ENCODE results near the gene NUFIP2.
A peak's percentile ranks its signal among the peaks of the same experiment; 100 is the strongest.

NUFIP2 gene

DNA sequence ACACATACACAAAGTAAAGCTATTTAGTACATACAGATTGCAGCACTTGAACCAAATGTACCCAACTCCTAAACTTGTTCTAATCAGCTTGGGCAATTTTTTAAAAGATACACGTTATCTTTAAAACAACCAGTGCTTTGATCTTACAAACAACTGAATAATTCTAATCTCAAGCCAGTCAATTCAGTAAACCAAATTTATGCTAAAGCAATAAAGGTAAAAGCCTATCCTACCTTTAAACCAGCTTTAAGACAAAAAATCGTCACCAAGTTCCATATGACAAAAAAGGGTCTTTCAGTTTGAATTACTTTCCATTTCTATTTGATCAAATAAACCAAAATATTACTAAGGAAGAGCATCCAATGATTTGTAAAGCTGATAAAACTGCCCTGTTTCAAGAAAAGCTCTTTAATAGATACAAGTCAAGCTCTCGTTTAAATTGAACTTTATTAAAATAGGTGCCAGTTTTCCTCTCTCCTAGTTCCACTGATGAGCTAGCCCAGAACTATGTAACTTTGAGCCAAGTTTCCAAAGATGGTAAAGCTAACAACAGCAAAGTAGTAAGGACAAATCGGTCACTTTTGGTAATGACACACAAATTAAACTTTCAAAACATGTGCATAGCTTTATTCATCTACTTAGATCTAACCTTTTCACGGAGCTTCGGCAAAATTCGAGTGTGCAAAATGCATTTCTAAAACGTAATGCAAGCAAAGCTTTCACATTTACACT lies 37.0 kb downstream of the NUFIP2 start (continued):
- TF ChIP-seq TCF4 (CRISPR knock-in tag; IDR thresholded peaks at IDR 0.05; ENCODE audit: borderline replicate concordance) (no peak), SNAI2 (CRISPR knock-in tag; IDR thresholded peaks at IDR 0.05) (no peak), ZC3H10 (CRISPR knock-in tag; IDR thresholded peaks at IDR 0.05) (no peak), PPARA (CRISPR knock-in tag; IDR thresholded peaks at IDR 0.05; ENCODE audit: borderline replicate concordance) (no peak)
- TF ChIP-seq, protein P1, sequence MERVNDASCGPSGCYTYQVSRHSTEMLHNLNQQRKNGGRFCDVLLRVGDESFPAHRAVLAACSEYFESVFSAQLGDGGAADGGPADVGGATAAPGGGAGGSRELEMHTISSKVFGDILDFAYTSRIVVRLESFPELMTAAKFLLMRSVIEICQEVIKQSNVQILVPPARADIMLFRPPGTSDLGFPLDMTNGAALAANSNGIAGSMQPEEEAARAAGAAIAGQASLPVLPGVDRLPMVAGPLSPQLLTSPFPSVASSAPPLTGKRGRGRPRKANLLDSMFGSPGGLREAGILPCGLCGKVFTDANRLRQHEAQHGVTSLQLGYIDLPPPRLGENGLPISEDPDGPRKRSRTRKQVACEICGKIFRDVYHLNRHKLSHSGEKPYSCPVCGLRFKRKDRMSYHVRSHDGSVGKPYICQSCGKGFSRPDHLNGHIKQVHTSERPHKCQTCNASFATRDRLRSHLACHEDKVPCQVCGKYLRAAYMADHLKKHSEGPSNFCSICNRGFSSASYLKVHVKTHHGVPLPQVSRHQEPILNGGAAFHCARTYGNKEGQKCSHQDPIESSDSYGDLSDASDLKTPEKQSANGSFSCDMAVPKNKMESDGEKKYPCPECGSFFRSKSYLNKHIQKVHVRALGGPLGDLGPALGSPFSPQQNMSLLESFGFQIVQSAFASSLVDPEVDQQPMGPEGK (CRISPR knock-in tag; IDR thresholded peaks at IDR 0.05; ENCODE audit: borderline replicate concordance): no peak

DNA sequence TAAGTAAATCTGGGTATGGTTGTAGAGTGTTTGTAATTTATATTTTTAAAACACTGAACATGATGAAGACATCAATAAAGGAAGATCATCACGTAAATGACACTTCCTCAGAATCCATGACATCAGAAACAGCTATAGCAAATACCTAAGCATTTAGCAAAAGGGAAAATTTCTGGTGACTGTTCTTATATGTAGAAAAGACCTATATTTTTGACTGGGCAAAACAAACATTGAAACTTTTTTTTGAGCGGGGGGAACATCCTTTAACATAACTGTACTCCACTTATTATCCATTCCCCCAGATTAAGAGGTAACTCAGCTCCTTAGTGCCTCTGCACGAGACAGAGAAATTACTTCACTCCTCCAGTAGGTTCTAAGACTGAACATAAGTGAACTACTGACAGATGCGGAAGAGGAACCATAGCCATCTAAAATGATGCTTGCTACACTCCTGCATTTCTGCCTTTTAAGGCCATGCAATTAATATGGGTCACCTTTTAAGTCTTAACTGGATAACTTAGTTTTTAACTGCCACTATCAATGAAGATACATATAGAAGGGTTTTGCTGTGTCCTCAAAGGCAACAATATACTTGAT lies 37.9 kb downstream of the NUFIP2 start:
- no peak for ATAC-seq

DNA sequence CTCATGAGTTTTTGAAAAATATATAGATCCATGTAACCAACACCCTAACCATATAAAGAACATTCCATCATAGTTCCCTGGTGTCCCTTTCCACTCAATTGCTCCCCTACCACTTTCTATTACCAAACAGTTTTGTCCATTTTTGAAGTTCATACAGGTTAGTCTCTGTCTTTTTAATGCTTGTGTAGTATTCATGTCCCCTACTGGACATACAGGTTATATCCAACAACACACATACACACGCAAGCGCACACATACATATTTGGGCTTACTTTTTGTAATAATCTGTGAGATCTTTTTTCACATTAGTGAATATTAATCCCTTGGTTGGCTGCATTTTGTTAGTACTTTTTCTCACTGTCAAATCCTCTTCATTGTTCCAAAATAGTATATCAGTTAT lies 40.9 kb downstream of the NUFIP2 start:
- TF ChIP-seq SNAI2 (CRISPR knock-in tag; IDR thresholded peaks at IDR 0.05) (no peak), TOX (CRISPR knock-in tag; IDR thresholded peaks at IDR 0.05; ENCODE audit: borderline replicate concordance) (no peak), ZC3H10 (CRISPR knock-in tag; IDR thresholded peaks at IDR 0.05) (no peak), CSDC2 (CRISPR knock-in tag; IDR thresholded peaks at IDR 0.05) (no peak), ISL1 (CRISPR knock-in tag; IDR thresholded peaks at IDR 0.05) (no peak), PPARA (CRISPR knock-in tag; IDR thresholded peaks at IDR 0.05; ENCODE audit: borderline replicate concordance) (no peak), ARNTL (CRISPR knock-in tag; IDR thresholded peaks at IDR 0.05; ENCODE audit: borderline replicate concordance, low read depth) (no peak), GLIS3 (CRISPR knock-in tag; IDR thresholded peaks at IDR 0.05) (no peak), OSR1 (CRISPR knock-in tag; IDR thresholded peaks at IDR 0.05) (no peak)
- TF ChIP-seq, protein P1 (CRISPR knock-in tag; IDR thresholded peaks at IDR 0.05; ENCODE audit: borderline replicate concordance): no peak
- TF ChIP-seq, protein P2, sequence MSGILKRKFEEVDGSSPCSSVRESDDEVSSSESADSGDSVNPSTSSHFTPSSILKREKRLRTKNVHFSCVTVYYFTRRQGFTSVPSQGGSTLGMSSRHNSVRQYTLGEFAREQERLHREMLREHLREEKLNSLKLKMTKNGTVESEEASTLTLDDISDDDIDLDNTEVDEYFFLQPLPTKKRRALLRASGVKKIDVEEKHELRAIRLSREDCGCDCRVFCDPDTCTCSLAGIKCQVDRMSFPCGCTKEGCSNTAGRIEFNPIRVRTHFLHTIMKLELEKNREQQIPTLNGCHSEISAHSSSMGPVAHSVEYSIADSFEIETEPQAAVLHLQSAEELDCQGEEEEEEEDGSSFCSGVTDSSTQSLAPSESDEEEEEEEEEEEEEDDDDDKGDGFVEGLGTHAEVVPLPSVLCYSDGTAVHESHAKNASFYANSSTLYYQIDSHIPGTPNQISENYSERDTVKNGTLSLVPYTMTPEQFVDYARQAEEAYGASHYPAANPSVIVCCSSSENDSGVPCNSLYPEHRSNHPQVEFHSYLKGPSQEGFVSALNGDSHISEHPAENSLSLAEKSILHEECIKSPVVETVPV (CRISPR knock-in tag; IDR thresholded peaks at IDR 0.05): no peak
- no peak for ATAC-seq

More for the DNA sequence above, 37.9 kb downstream of the NUFIP2 start:
- TF ChIP-seq GLIS3 (CRISPR knock-in tag; IDR thresholded peaks at IDR 0.05): no peak
- no peak for TF ChIP-seq RARB (CRISPR knock-in tag; IDR thresholded peaks at IDR 0.05)
- no peak for TF ChIP-seq ZFP3 (CRISPR knock-in tag; IDR thresholded peaks at IDR 0.05)
- TF ChIP-seq, protein P1 (CRISPR knock-in tag; IDR thresholded peaks at IDR 0.05; ENCODE audit: borderline replicate concordance): no peak

DNA sequence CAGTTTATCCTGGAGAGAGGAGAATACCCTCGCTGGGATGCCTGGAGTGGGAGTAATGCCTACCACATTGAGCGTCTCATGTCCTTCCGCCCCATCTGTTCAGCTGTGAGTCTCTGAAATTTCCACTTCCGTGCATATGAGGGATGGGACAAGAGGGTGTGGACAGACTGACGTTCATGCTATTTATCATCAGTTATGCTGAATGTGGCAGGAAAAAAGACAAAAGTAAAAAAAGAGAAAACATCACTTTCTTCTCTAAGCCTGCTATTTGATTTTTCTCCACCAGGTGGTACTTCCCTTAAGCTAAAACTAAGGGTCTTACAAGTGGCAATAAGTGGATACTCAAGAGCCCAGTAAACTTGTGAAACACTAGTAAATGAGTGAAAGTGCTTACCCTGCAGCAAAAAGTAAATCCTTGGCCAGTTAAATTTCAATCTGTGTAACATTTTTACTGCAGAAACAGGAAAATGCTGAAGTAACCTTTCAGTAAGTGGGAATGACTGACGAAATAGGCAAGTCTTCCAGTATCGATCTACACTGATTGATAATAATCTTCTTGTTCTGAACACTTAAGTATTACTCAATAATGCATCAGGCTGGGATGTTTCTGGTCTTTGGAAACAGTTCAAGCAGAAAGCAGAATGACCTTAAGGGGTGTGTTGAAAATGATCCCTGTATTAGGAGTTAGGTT lies 41.7 kb downstream of the NUFIP2 start:
- ATAC-seq: peak; percentile 50
- no peak for TF ChIP-seq ZNF70 (CRISPR knock-in tag; IDR thresholded peaks at IDR 0.05)
- TF ChIP-seq, protein P3, sequence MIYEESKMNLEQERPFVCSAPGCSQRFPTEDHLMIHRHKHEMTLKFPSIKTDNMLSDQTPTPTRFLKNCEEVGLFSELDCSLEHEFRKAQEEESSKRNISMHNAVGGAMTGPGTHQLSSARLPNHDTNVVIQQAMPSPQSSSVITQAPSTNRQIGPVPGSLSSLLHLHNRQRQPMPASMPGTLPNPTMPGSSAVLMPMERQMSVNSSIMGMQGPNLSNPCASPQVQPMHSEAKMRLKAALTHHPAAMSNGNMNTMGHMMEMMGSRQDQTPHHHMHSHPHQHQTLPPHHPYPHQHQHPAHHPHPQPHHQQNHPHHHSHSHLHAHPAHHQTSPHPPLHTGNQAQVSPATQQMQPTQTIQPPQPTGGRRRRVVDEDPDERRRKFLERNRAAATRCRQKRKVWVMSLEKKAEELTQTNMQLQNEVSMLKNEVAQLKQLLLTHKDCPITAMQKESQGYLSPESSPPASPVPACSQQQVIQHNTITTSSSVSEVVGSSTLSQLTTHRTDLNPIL (CRISPR knock-in tag; IDR thresholded peaks at IDR 0.05; ENCODE audit: low read depth): no peak
- no peak for TF ChIP-seq ZFP30 (CRISPR knock-in tag; IDR thresholded peaks at IDR 0.05)
- TF ChIP-seq ZC3H10 (CRISPR knock-in tag; IDR thresholded peaks at IDR 0.05): no peak
- TF ChIP-seq OSR1 (CRISPR knock-in tag; IDR thresholded peaks at IDR 0.05): no peak
- TF ChIP-seq ARNTL (CRISPR knock-in tag; IDR thresholded peaks at IDR 0.05; ENCODE audit: borderline replicate concordance, low read depth): no peak
- TF ChIP-seq, protein P1 (CRISPR knock-in tag; IDR thresholded peaks at IDR 0.05; ENCODE audit: borderline replicate concordance): no peak
- TF ChIP-seq, protein P2 (CRISPR knock-in tag; IDR thresholded peaks at IDR 0.05): no peak
- TF ChIP-seq GLIS3 (CRISPR knock-in tag; IDR thresholded peaks at IDR 0.05): no peak
- TF ChIP-seq, protein P4, sequence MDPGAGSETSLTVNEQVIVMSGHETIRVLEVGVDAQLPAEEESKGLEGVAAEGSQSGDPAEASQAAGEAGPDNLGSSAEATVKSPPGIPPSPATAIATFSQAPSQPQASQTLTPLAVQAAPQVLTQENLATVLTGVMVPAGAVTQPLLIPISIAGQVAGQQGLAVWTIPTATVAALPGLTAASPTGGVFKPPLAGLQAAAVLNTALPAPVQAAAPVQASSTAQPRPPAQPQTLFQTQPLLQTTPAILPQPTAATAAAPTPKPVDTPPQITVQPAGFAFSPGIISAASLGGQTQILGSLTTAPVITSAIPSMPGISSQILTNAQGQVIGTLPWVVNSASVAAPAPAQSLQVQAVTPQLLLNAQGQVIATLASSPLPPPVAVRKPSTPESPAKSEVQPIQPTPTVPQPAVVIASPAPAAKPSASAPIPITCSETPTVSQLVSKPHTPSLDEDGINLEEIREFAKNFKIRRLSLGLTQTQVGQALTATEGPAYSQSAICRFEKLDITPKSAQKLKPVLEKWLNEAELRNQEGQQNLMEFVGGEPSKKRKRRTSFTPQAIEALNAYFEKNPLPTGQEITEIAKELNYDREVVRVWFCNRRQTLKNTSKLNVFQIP (CRISPR knock-in tag; IDR thresholded peaks at IDR 0.05; ENCODE audit: borderline replicate concordance, low read depth): no peak
- TF ChIP-seq ZFP3 (CRISPR knock-in tag; IDR thresholded peaks at IDR 0.05): no peak

Measured in SK-N-SH treated with all-trans-retinoic acid at 6 μM for 48 hours (cell line).